Sciatic nerve (tissue), 2 donors: Measurements from ENCODE around the gene SLC24A3. TPM values are rescaled to one million over a fixed set of nuclear protein-coding genes. Genes with fewer than 3 reads are reported as not detected.

ENCODE experiments used
- ATAC-seq: fragments of 200-7000 bp; cut with Tn5 transposase; one replicate; pipeline ENCODE4 v1.9.1; 2020; ENCODE audit warnings: mild to moderate bottlenecking, moderate library complexity
- DNase-seq: peaks from one replicate; pipeline ENCODE4 v3.0.0-alpha.2; 2020; ENCODE audit warnings: low spot score
- intact Hi-C: fragments of 100-400 bp; cut with DNase I; formaldehyde crosslinking; loops from one replicate; pipeline ENCODE4 v1.14.2; 2022
- total RNA-seq: library from RNA; stranded (reverse); fragmentation: NEBNext Ultra II Directional; extraction: Animal tissue kit (Norgen Biotek cat#: 25700); gene quantifications from one replicate; pipeline ENCODE4 v1.2.1, GENCODE V29; 2021
- donor health status: DM: no; HTN: no; CAD: no.
- donor health status: DM: no; HTN: no; CAD: no.

SLC24A3 gene
- total RNA-seq, 1 donor from 2014 or later, result 2.0 TPM

DNA sequence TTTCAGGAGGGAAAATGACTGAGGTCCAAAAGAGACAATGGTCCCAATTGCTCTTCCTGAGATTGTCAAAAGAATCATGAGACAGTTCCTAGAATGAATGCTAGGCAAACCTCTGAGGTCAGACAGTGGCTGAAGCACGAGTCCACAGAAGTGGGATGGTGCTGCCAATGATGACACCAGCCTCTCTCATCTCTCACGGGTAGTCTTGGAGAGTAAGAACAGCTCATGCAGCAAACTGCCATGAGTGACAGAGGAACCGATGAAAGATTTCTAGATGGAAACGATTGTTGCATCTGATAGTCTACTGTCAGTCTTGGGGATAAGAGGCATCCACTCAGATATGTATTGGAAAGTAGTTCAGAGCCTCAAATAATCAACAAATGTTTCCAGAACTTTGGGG is 188.7 kb downstream of the SLC24A3 start:
- intact Hi-C loops, result no loop called here
- ATAC-seq (no peak), DNase-seq (no peak)

- intact Hi-C loops, result no loop called here
- DNase-seq (no peak), ATAC-seq (no peak)
These were observed 191.1 kb downstream of the SLC24A3 start for GRCh38 chr20:19403549-19403948.

GRCh38 chr20:19404826-19405225 is 192.4 kb downstream of the SLC24A3 start:
- intact Hi-C loops, result no loop called here
- DNase-seq (no peak), ATAC-seq (no peak)

DNA sequence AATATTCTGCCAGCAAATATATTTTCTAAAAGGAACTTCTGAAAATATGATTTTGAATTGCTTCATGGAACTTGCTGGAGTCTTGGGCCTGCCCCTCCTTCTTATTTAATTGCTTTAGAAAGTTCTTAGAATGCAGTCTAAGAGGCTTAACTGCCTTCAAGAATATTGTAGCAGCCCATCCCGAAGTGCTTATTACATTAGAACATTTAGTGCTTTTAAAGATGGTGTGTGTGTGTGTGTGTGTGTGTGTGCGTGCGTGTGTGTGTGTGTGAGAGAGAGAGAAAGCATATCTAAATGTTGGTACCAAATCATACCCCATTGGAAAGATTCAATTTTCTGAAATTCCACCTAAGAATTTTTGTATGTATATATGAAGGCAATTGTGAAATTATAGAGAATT is 193.5 kb downstream of the SLC24A3 start:
- DNase-seq, result no peak
- intact Hi-C loops, result no loop called here
- no peak for ATAC-seq

- ATAC-seq, result no peak
- no peak for DNase-seq
- intact Hi-C loops, result no loop called here
These were observed 193.9 kb downstream of the SLC24A3 start for GRCh38 chr20:19406381-19406780.

GRCh38 chr20:19407196-19407595 is 194.8 kb downstream of the SLC24A3 start:
- no peak for ATAC-seq
- no peak for DNase-seq
- intact Hi-C loops, result no loop called here

GRCh38 chr20:19407736-19408135 is 195.3 kb downstream of the SLC24A3 start:
- ATAC-seq (no peak), DNase-seq (no peak)
- intact Hi-C loops, result no loop called here

- no peak for ATAC-seq
- intact Hi-C loops, result no loop called here
- DNase-seq, result no peak
These were observed 196.5 kb downstream of the SLC24A3 start for GRCh38 chr20:19408971-19409370.

DNA sequence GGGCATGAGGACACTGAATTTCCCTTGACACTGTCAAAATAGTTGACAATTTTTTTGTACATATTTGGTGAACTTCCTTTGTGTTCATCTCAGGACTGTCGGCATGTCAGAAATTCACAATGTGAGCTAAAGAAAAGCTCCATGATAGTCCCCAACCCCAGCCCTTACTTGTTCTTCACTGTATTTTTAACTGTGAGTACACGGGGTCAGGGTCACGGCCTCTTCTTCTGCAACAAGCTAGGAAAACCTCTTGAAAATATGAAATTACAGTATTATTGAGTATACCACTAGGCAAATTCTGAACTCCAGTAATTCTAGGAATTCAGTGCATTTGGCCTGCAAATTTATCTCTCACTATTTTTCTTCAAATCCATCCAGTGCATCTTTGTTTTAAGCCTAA is 199.4 kb downstream of the SLC24A3 start:
- intact Hi-C loops, result no loop called here
- ATAC-seq (no peak), DNase-seq (no peak)

- intact Hi-C loops, result no loop called here
- DNase-seq, result no peak
- ATAC-seq, result no peak
These were observed 199.8 kb downstream of the SLC24A3 start for GRCh38 chr20:19412254-19412653.

- ATAC-seq (no peak), DNase-seq (no peak)
- intact Hi-C loops, result no loop called here
These were observed 202.2 kb downstream of the SLC24A3 start for GRCh38 chr20:19414600-19414999.

DNA sequence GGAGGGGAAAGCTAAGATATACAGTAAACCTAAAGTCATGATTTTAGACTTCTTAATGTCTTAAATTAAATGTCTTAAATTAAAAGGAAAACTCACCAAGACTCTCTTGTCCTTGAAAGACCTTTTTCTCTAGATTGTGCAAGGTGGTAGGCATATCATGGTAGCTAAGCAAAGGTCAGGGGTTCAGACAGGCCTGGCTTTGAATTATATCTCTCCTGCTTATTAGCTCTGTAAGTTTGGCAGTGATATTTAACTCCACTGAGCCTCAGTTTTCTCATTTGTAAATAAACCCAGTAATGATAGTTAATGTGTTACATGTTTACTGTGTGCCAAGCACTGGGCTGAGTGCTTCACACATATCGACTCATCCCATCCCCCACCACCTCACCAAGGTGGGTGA is 203.3 kb downstream of the SLC24A3 start:
- DNase-seq, result no peak
- ATAC-seq, result no peak
- intact Hi-C loops, result no loop called here

- ATAC-seq (no peak), DNase-seq (no peak)
- intact Hi-C loops, result no loop called here
These were observed 204.2 kb downstream of the SLC24A3 start for GRCh38 chr20:19416627-19417026.

- ATAC-seq, result no peak
- intact Hi-C loops, result no loop called here
- DNase-seq, result no peak
These were observed 207.0 kb downstream of the SLC24A3 start for GRCh38 chr20:19419396-19419795.

- DNase-seq, result no peak
- intact Hi-C loops, result no loop called here
- ATAC-seq, result no peak
These were observed 210.9 kb downstream of the SLC24A3 start for GRCh38 chr20:19423097-19423899.

DNA sequence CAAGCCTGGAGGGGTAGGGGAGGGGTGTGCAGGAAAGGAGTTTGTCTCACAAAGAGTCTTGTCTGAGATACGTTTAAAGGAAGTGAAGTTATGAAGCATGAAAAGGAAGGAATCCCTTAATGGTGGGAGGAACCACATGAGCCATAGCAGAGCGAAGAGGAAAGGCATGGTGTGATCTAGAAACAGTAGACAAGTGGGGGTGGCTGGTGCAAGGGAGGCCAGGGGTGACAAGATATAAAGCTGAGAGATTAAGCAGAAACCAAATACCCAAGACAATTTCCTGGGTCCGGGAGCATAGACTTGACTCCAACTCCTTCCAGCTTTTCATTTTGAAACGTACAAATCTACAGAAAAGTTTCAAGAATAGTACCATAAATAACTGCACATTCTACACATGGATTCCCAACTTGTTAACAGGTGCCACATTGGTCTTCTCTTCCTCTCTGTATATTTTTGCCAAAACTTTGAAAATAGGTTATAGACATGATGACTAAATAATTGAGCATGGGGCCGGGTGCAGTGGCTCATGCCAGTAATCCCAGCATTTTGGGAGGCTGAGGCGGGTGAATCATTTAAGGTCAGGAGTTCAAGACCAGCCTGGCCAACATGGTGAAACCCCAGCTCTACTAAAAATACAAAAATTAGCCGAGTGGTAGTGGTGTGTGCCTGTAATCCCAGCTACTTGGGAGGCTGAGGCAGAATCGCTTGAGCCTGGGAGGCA is 211.6 kb downstream of the SLC24A3 start:
- ATAC-seq (no peak), DNase-seq (no peak)
- intact Hi-C loops, result no loop called here

- no peak for ATAC-seq
- DNase-seq, result no peak
- intact Hi-C loops, result no loop called here
These were observed 213.9 kb downstream of the SLC24A3 start for GRCh38 chr20:19426356-19426755.

GRCh38 chr20:19427480-19427879 is 215.0 kb downstream of the SLC24A3 start:
- ATAC-seq, result peak; percentile 65
- no peak for DNase-seq
- intact Hi-C loops, result no loop called here

DNA sequence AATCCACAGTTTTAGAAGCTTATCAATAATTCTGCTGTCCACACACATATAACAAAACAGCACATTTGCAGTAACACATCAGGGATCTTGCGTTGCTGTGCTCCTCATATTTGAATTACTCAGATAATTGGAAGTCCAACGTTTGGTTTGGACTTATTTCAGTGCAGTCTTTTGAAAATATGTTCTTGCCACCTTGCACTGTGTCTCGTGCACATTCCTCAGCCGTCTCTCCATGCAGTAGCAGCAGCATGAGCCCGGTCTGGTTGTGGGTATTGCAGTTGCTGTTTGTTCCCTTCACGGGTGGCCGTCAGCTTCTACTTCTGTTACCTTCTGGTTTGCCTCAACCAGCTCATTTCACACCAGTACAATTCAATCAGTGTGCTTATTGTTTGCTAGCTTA is 215.5 kb downstream of the SLC24A3 start:
- ATAC-seq (no peak), DNase-seq (no peak)
- intact Hi-C loops, result no loop called here

GRCh38 chr20:19428324-19428723 is 215.9 kb downstream of the SLC24A3 start:
- no peak for ATAC-seq
- no peak for DNase-seq
- intact Hi-C loops, result no loop called here

GRCh38 chr20:19429538-19429937 is 217.1 kb downstream of the SLC24A3 start:
- ATAC-seq (no peak), DNase-seq (no peak)
- intact Hi-C loops, result no loop called here
